Transverse colon (tissue), 4 donors: ENCODE data around the gene ADCY9.

Source experiments
- EP300 ChIP-seq: sonication (generic); formaldehyde crosslinking; IDR thresholded peaks from one replicate; pipeline ENCODE4 v1.6.1; 2017; ENCODE audit warnings: antibody characterized with exemption, low read depth
- POLR2AphosphoS5 ChIP-seq, 3 donors: sonication (generic); formaldehyde crosslinking; IDR thresholded peaks; one replicate each; pipeline ENCODE4 v1.6.1; 2016; ENCODE audit warnings: antibody characterized with exemption in 3 of 3
- TF ChIP-seq, protein P1 (sequence below), 5 experiments: fragments of 200-600 bp in 3 of 5; fragments of 450-650 bp in 2 of 5; sonication (generic) in 3 of 5; IDR thresholded peaks; 1 replicate in 2 of 5; 2 replicates in 3 of 5; pipeline ENCODE4 v1.5.1; 2016 to 2017; ENCODE audit warnings: antibody characterized with exemption in 5 of 5, inconsistent platforms in 3 of 5, mild to moderate bottlenecking in 2 of 5, moderate library complexity in 1 of 5

DNA sequence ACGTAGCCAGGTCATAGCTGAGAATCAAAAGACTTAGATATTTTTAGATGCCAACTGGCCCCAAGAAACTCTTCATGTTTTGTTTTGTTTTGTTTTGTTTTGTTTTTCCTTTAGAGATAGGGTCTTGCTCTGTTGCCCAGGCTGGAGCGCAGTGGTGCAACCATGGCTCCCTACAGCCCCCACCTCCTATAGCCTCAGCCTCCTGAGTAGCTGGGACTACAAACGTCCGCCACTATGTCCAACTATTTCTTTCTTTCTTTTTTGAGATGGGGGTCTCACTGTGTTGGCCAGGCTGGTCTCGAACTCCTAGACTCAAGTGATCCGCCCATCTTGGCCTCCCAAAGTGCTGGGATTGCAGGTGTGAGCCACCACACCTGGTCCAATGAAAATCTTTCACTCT, 107.1 kb downstream of the ADCY9 start:
- TF ChIP-seq POLR2AphosphoS5 (IDR thresholded peaks at IDR 0.05) (no peak), EP300 (no peak)
- TF ChIP-seq, protein P1, sequence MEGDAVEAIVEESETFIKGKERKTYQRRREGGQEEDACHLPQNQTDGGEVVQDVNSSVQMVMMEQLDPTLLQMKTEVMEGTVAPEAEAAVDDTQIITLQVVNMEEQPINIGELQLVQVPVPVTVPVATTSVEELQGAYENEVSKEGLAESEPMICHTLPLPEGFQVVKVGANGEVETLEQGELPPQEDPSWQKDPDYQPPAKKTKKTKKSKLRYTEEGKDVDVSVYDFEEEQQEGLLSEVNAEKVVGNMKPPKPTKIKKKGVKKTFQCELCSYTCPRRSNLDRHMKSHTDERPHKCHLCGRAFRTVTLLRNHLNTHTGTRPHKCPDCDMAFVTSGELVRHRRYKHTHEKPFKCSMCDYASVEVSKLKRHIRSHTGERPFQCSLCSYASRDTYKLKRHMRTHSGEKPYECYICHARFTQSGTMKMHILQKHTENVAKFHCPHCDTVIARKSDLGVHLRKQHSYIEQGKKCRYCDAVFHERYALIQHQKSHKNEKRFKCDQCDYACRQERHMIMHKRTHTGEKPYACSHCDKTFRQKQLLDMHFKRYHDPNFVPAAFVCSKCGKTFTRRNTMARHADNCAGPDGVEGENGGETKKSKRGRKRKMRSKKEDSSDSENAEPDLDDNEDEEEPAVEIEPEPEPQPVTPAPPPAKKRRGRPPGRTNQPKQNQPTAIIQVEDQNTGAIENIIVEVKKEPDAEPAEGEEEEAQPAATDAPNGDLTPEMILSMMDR (IDR thresholded peaks at IDR 0.05) = no peak
